ENCODE results near the gene MPIG6B. TPM values are rescaled to one million over a fixed set of nuclear protein-coding genes. Genes with fewer than 3 reads are reported as not detected.
A peak's percentile ranks its signal among the peaks of the same experiment; 100 is the strongest.

The MPIG6B gene
- total and polyA plus RNA-seq, 4 donors = 0.08 to 10.7 (median 0.24) TPM

GRCh38 chr6:31734247-31734820 is 11.2 kb downstream of the MPIG6B start:
- Histone ChIP-seq H3K36me3 (ENCODE audit: control insufficient read depth in 4 of 4, insufficient read depth in 3 of 4, low read depth in 1 of 4, low read length in 3 of 4) (peaks cover 4 to 25% (median 20%) of the 10 kb centered on the region in 4 donors), H3K4me3 (ENCODE audit: low read depth in 1 of 3, low read length in 3 of 3) (peak overlapping the region in 2 of 3 donors; percentile 53 to 84), H3K9ac (ENCODE audit: low read depth in 1 of 2, low read length in 2 of 2) (peak overlapping the region; percentile 46 to 87), H3K4me1 (ENCODE audit: control insufficient read depth in 4 of 4, insufficient read depth in 4 of 4, low read length in 3 of 4) (peaks cover 17 to 56% (median 42%) of the 10 kb centered on the region in 4 donors), H3K27me3 (ENCODE audit: control insufficient read depth in 4 of 4, insufficient read depth in 4 of 4, low read length in 3 of 4) (no peaks in the 10 kb centered on the region), H3K27ac (ENCODE audit: low read depth in 1 of 2, low read length in 2 of 2) (peak overlapping the region; percentile 90 to 96), H3K9me3 (ENCODE audit: control insufficient read depth in 4 of 4, low read length in 3 of 4) (no peaks in the 10 kb centered on the region)
- no peak for DNase-seq (ENCODE audit: low spot score)
- 53% methylated on average over 2 of the region's 2 CpGs for WGBS
- TF ChIP-seq RAD21 (IDR thresholded peaks at IDR 0.05) (no peak), ATF3 (IDR thresholded peaks at IDR 0.05) (no peak), JUND (IDR thresholded peaks at IDR 0.05) (peak; percentile 49 to 65)

GRCh38 chr6:31734821-31735406 is 11.7 kb downstream of the MPIG6B start:
- Histone ChIP-seq H3K4me3 (ENCODE audit: low read depth in 1 of 3, low read length in 3 of 3) (peak overlapping the region; percentile 53 to 84 (median 80)), H3K36me3 (ENCODE audit: control insufficient read depth in 4 of 4, insufficient read depth in 3 of 4, low read depth in 1 of 4, low read length in 3 of 4) (peaks cover 4 to 25% (median 20%) of the 10 kb centered on the region in 4 donors), H3K4me1 (ENCODE audit: control insufficient read depth in 4 of 4, insufficient read depth in 4 of 4, low read length in 3 of 4) (peaks cover 17 to 58% (median 43%) of the 10 kb centered on the region in 4 donors), H3K9ac (ENCODE audit: low read depth in 1 of 2, low read length in 2 of 2) (peak overlapping the region; percentile 87 to 98), H3K27ac (ENCODE audit: low read depth in 1 of 2, low read length in 2 of 2) (peak overlapping the region; percentile 90 to 96), H3K9me3 (ENCODE audit: control insufficient read depth in 4 of 4, low read length in 3 of 4) (no peaks in the 10 kb centered on the region), H3K27me3 (ENCODE audit: control insufficient read depth in 4 of 4, insufficient read depth in 4 of 4, low read length in 3 of 4) (no peaks in the 10 kb centered on the region)
- DNase-seq (ENCODE audit: low spot score) = peak; percentile 52
- 38% methylated on average over 18 of the region's 18 CpGs for WGBS
- TF ChIP-seq JUND (IDR thresholded peaks at IDR 0.05) (peak in 1 of 2 donors; percentile 5), CTCF (IDR thresholded peaks at IDR 0.05; ENCODE audit: low read depth, low read length, missing input control) (no peak)

GRCh38 chr6:31736021-31736767 is 13.0 kb downstream of the MPIG6B start, which contains the start of gene CLIC1:
Gene CLIC1 (minus strand): TSS chr6:31736530. CDS start chr6:31736300, 230 bp downstream.
- H3K27ac ChIP-seq (ENCODE audit: low read depth in 1 of 2, low read length in 2 of 2) = peak within 1 kb of the TSS; percentile 90 to 96
- peaks cover 4 to 21% (median 19%) of the 10 kb centered on the region in 4 donors for H3K36me3 ChIP-seq (ENCODE audit: control insufficient read depth in 4 of 4, insufficient read depth in 3 of 4, low read depth in 1 of 4, low read length in 3 of 4)
- under 1% methylated on average over 24 of the region's 24 CpGs for whole genome bisulfite sequencing
- peak; percentile 83 for DNase-seq (ENCODE audit: low spot score)
- H3K9me3 ChIP-seq (ENCODE audit: control insufficient read depth in 4 of 4, low read length in 3 of 4) = no peaks in the 10 kb centered on the region
- peak within 1 kb of the TSS; percentile 82 to 98 for H3K9ac ChIP-seq (ENCODE audit: low read depth in 1 of 2, low read length in 2 of 2)
- H3K4me1 ChIP-seq (ENCODE audit: control insufficient read depth in 4 of 4, insufficient read depth in 4 of 4, low read length in 3 of 4) = peaks cover 22 to 64% (median 48%) of the 10 kb centered on the region in 4 donors
- no peaks in the 10 kb centered on the region for H3K27me3 ChIP-seq (ENCODE audit: control insufficient read depth in 4 of 4, insufficient read depth in 4 of 4, low read length in 3 of 4)
- H3K4me3 ChIP-seq (ENCODE audit: low read depth in 1 of 3, low read length in 3 of 3) = peak within 1 kb of the TSS; percentile 53 to 84 (median 80)
- TF ChIP-seq JUND (IDR thresholded peaks at IDR 0.05) (peak; percentile 81 to 88), RXRA (IDR thresholded peaks at IDR 0.05) (peak in 1 of 2 donors; percentile 21), YY1 (IDR thresholded peaks at IDR 0.05) (peak; percentile 72), SP1 (IDR thresholded peaks at IDR 0.05) (peak; percentile 29), ZBTB33 (IDR thresholded peaks at IDR 0.05) (no peak), EGR1 (IDR thresholded peaks at IDR 0.05; ENCODE audit: low read depth in 2 of 2) (no peak), GABPA (IDR thresholded peaks at IDR 0.05 in 1 of 2, conservative IDR thresholded peaks at IDR 0.05 in 1 of 2) (no peak), FOXA2 (IDR thresholded peaks at IDR 0.05) (no peak), TAF1 (conservative IDR thresholded peaks at IDR 0.05) (no peak), REST (IDR thresholded peaks at IDR 0.05) (peak; percentile 75), ATF3 (IDR thresholded peaks at IDR 0.05) (peak; percentile 70), FOXA1 (IDR thresholded peaks at IDR 0.05) (no peak), MAX (IDR thresholded peaks at IDR 0.05) (peak; percentile 23), NR2F2 (IDR thresholded peaks at IDR 0.05) (no peak), RAD21 (IDR thresholded peaks at IDR 0.05) (no peak), HNF4G (IDR thresholded peaks at IDR 0.05) (no peak)
